HG02642 (cell line): ENCODE measurements around the gene SMYD3.

Source experiments
- ATAC-seq: cut with Tn5 transposase; IDR thresholded peaks from one replicate; pipeline ENCODE4 v1.9.1; 2021; ENCODE audit warnings: mild to moderate bottlenecking; ENCODE audit not compliant: unreplicated experiment, poor library complexity

Gene SMYD3

GRCh38 chr1:246517391-246517790, 10.3 kb upstream of the SMYD3 start:
- no peak for ATAC-seq

- no peak for ATAC-seq
These were observed 9.0 kb upstream of the SMYD3 start for GRCh38 chr1:246516126-246516525.

GRCh38 chr1:246515390-246516005, 8.4 kb upstream of the SMYD3 start:
- ATAC-seq, result no peak

GRCh38 chr1:246513619-246514343, 6.7 kb upstream of the SMYD3 start:
- no peak for ATAC-seq

GRCh38 chr1:246513041-246513440, 6.0 kb upstream of the SMYD3 start:
- no peak for ATAC-seq

- no peak for ATAC-seq
These were observed 5.6 kb upstream of the SMYD3 start for GRCh38 chr1:246512635-246513034.

GRCh38 chr1:246512230-246512629, 5.2 kb upstream of the SMYD3 start:
- ATAC-seq, result no peak

- ATAC-seq, result no peak
These were observed 4.1 kb upstream of the SMYD3 start for GRCh38 chr1:246511203-246511602.

GRCh38 chr1:246510147-246511030, 3.3 kb upstream of the SMYD3 start:
- no peak for ATAC-seq

- ATAC-seq, result no peak
These were observed 2.0 kb upstream of the SMYD3 start for GRCh38 chr1:246508897-246509688.

- ATAC-seq, result peak; percentile 12
These were observed 759 bp downstream of the SMYD3 start for GRCh38 chr1:246506367-246506673.

- ATAC-seq, result no peak
These were observed 3.7 kb downstream of the SMYD3 start for GRCh38 chr1:246503341-246503740.

GRCh38 chr1:246497331-246497915, 9.7 kb downstream of the SMYD3 start:
- ATAC-seq, result peak; percentile 59

- no peak for ATAC-seq
These were observed 14.4 kb downstream of the SMYD3 start for GRCh38 chr1:246492611-246493245.

GRCh38 chr1:246491551-246492053, 15.5 kb downstream of the SMYD3 start:
- no peak for ATAC-seq

GRCh38 chr1:246488674-246489073, 18.4 kb downstream of the SMYD3 start:
- ATAC-seq, result no peak

- no peak for ATAC-seq
These were observed 23.5 kb downstream of the SMYD3 start for GRCh38 chr1:246483569-246483933.

GRCh38 chr1:246482805-246483568, 24.1 kb downstream of the SMYD3 start:
- ATAC-seq, result peak; percentile 58

- no peak for ATAC-seq
These were observed 28.0 kb downstream of the SMYD3 start for GRCh38 chr1:246479061-246479460.
